BLaER1 treated with 17β-estradiol and CSF1 and Interleukin-3, amounts not matched to agents 10 nM and 100 nM (cell line): Measurements from ENCODE around the gene SLX9.

ENCODE experiments used
- H3K27ac ChIP-seq, 11 experiments: shearing (Covaris generic); formaldehyde crosslinking; 2 replicates each; pipeline ENCODE4 v1.8.1; 2022
- H3K27me3 ChIP-seq, 11 experiments: shearing (Covaris generic); formaldehyde crosslinking; 2 replicates each; pipeline ENCODE4 v1.8.1; 2022
- H3K36me3 ChIP-seq, 11 experiments: shearing (Covaris generic); formaldehyde crosslinking; 2 replicates each; pipeline ENCODE4 v1.8.1; 2022
- H3K4me1 ChIP-seq, 10 experiments: shearing (Covaris generic); formaldehyde crosslinking; 2 replicates each; pipeline ENCODE4 v1.8.1; 2022
- H3K4me2 ChIP-seq, 11 experiments: shearing (Covaris generic); formaldehyde crosslinking; 2 replicates each; pipeline ENCODE4 v1.8.1; 2022
- H3K4me3 ChIP-seq, 10 experiments: shearing (Covaris generic); formaldehyde crosslinking; 2 replicates each; pipeline ENCODE4 v1.8.1; 2022
- H3K9ac ChIP-seq, 11 experiments: shearing (Covaris generic); formaldehyde crosslinking; 2 replicates each; pipeline ENCODE4 v1.8.1; 2022
- H3K9me3 ChIP-seq, 11 experiments: shearing (Covaris generic); formaldehyde crosslinking; replicated peaks in 1 of 11; 2 replicates each; pipeline ENCODE4 v1.8.1; 2022
- H4K20me1 ChIP-seq, 11 experiments: shearing (Covaris generic); formaldehyde crosslinking; 2 replicates each; pipeline ENCODE4 v1.8.1; 2022
- Cebpa-rat ChIP-seq, 11 experiments: shearing (Covaris generic); IDR thresholded peaks; 2 replicates each; pipeline ENCODE4 v1.8.1; 2022

SLX9 gene

GRCh38 chr21:44893948-44894656 is 45.7 kb upstream of the SLX9 start:
- H3K4me3 ChIP-seq = no peak overlapping the region; a peak in 1 of 20 replicates
- H3K36me3 ChIP-seq = peaks cover 11 to 99% (median 89%) of the 10 kb centered on the region in 11 experiments; a peak in 21 of 22 replicates
- no peak for TF ChIP-seq Cebpa-rat (IDR thresholded peaks at IDR 0.05)
- peak overlapping the region; percentile 54 to 82 (median 72) for H3K4me2 ChIP-seq
- H4K20me1 ChIP-seq = peaks cover 0 to 92% (median 31%) of the 10 kb centered on the region in 11 experiments; a peak in 18 of 22 replicates
- peaks cover 66 to 100% (median 91%) of the 10 kb centered on the region in 10 experiments for H3K4me1 ChIP-seq
- H3K9me3 ChIP-seq = no peaks in the 10 kb centered on the region
- peak overlapping the region in 9 of 11 experiments; percentile 6 to 51 (median 31); a peak in 11 of 22 replicates for H3K9ac ChIP-seq
- H3K27ac ChIP-seq = peak overlapping the region in 8 of 11 experiments; percentile 18 to 61 (median 48); a peak in 12 of 22 replicates
- H3K27me3 ChIP-seq = no peaks in the 10 kb centered on the region; a peak in 1 of 22 replicates

GRCh38 chr21:44894687-44895302 is 45.0 kb upstream of the SLX9 start:
- Histone ChIP-seq H3K27ac (peak overlapping the region in 1 of 11 experiments; percentile 1; a peak in 2 of 22 replicates), H3K9me3 (no peaks in the 10 kb centered on the region), H3K9ac (peak overlapping the region in 6 of 11 experiments; percentile 12 to 48 (median 28); a peak in 5 of 22 replicates), H3K4me2 (peak overlapping the region; percentile 54 to 82 (median 72)), H3K27me3 (no peaks in the 10 kb centered on the region; a peak in 1 of 22 replicates), H4K20me1 (peaks cover 0 to 92% (median 35%) of the 10 kb centered on the region in 11 experiments; a peak in 18 of 22 replicates), H3K4me3 (no peak overlapping the region), H3K36me3 (peaks cover 17 to 99% (median 89%) of the 10 kb centered on the region in 11 experiments; a peak in 21 of 22 replicates), H3K4me1 (peaks cover 61 to 100% (median 91%) of the 10 kb centered on the region in 10 experiments)
- TF ChIP-seq Cebpa-rat (IDR thresholded peaks at IDR 0.05) = no peak

- H3K9ac ChIP-seq = no peak overlapping the region
- peaks cover 17 to 99% (median 89%) of the 10 kb centered on the region in 11 experiments; a peak in 21 of 22 replicates for H3K36me3 ChIP-seq
- peaks cover 0 to 92% (median 37%) of the 10 kb centered on the region in 11 experiments; a peak in 17 of 22 replicates for H4K20me1 ChIP-seq
- no peak overlapping the region for H3K4me3 ChIP-seq
- H3K27me3 ChIP-seq = no peaks in the 10 kb centered on the region; a peak in 1 of 22 replicates
- peaks cover 56 to 100% (median 81%) of the 10 kb centered on the region in 10 experiments for H3K4me1 ChIP-seq
- H3K4me2 ChIP-seq = peak overlapping the region in 5 of 11 experiments; percentile 44 to 81 (median 80); a peak in 7 of 22 replicates
- no peaks in the 10 kb centered on the region for H3K9me3 ChIP-seq
- no peak overlapping the region for H3K27ac ChIP-seq
- TF ChIP-seq Cebpa-rat (IDR thresholded peaks at IDR 0.05) = no peak
These were observed 44.0 kb upstream of the SLX9 start for GRCh38 chr21:44895859-44896258.

- Histone ChIP-seq H3K4me2 (peak overlapping the region in 5 of 11 experiments; percentile 29 to 81 (median 80); a peak in 10 of 22 replicates), H3K27me3 (no peaks in the 10 kb centered on the region; a peak in 1 of 22 replicates), H3K36me3 (peaks cover 24 to 99% (median 89%) of the 10 kb centered on the region in 11 experiments), H3K4me1 (peaks cover 55 to 100% (median 76%) of the 10 kb centered on the region in 10 experiments), H3K27ac (no peak overlapping the region), H3K9ac (peak overlapping the region in 3 of 11 experiments; percentile 11 to 42 (median 27); a peak in 2 of 22 replicates), H3K4me3 (no peak overlapping the region), H3K9me3 (no peaks in the 10 kb centered on the region), H4K20me1 (peaks cover 0 to 92% (median 46%) of the 10 kb centered on the region in 11 experiments; a peak in 18 of 22 replicates)
- TF ChIP-seq Cebpa-rat (IDR thresholded peaks at IDR 0.05) = no peak
These were observed 43.1 kb upstream of the SLX9 start for GRCh38 chr21:44896561-44897286.

GRCh38 chr21:44897326-44898010 is 42.4 kb upstream of the SLX9 start:
- Histone ChIP-seq H3K27ac (no peak overlapping the region), H3K4me3 (no peak overlapping the region), H3K9ac (peak overlapping the region in 3 of 11 experiments; percentile 11 to 42 (median 27); a peak in 3 of 22 replicates), H3K36me3 (peaks cover 32 to 99% (median 89%) of the 10 kb centered on the region in 11 experiments), H3K4me2 (peak overlapping the region in 6 of 11 experiments; percentile 7 to 81 (median 63); a peak in 11 of 22 replicates), H3K27me3 (no peaks in the 10 kb centered on the region), H3K9me3 (peaks cover 0 to 6% (median 0%) of the 10 kb centered on the region in 11 experiments; a peak in 7 of 22 replicates), H4K20me1 (peaks cover 0 to 92% (median 46%) of the 10 kb centered on the region in 11 experiments; a peak in 18 of 22 replicates), H3K4me1 (peaks cover 48 to 100% (median 73%) of the 10 kb centered on the region in 10 experiments)
- TF ChIP-seq Cebpa-rat (IDR thresholded peaks at IDR 0.05) = no peak

- H3K4me2 ChIP-seq = peak overlapping the region in 6 of 11 experiments; percentile 7 to 81 (median 63); a peak in 11 of 22 replicates
- peaks cover 42 to 100% (median 71%) of the 10 kb centered on the region in 10 experiments for H3K4me1 ChIP-seq
- H3K36me3 ChIP-seq = peaks cover 38 to 100% (median 92%) of the 10 kb centered on the region in 11 experiments
- no peak overlapping the region for H3K27ac ChIP-seq
- peak overlapping the region in 1 of 11 experiments; percentile 42; a peak in 1 of 22 replicates for H3K9ac ChIP-seq
- H3K9me3 ChIP-seq = peaks cover 0 to 9% (median 0%) of the 10 kb centered on the region in 11 experiments; a peak in 8 of 22 replicates
- no peak for TF ChIP-seq Cebpa-rat (IDR thresholded peaks at IDR 0.05)
- no peaks in the 10 kb centered on the region for H3K27me3 ChIP-seq
- no peak overlapping the region for H3K4me3 ChIP-seq
- H4K20me1 ChIP-seq = peaks cover 0 to 96% (median 46%) of the 10 kb centered on the region in 11 experiments; a peak in 18 of 22 replicates
These were observed 41.8 kb upstream of the SLX9 start for GRCh38 chr21:44898011-44898488.

- Histone ChIP-seq H4K20me1 (peaks cover 0 to 96% (median 56%) of the 10 kb centered on the region in 11 experiments; a peak in 18 of 22 replicates), H3K27me3 (no peaks in the 10 kb centered on the region), H3K36me3 (peaks cover 47 to 100% (median 98%) of the 10 kb centered on the region in 11 experiments), H3K9me3 (peaks cover 0 to 9% (median 0%) of the 10 kb centered on the region in 11 experiments; a peak in 8 of 22 replicates), H3K27ac (no peak overlapping the region), H3K4me2 (peak overlapping the region in 3 of 11 experiments; percentile 29 to 81 (median 81); a peak in 5 of 22 replicates), H3K9ac (no peak overlapping the region; a peak in 1 of 22 replicates), H3K4me1 (peaks cover 31 to 100% (median 70%) of the 10 kb centered on the region in 10 experiments), H3K4me3 (no peak overlapping the region)
- no peak for TF ChIP-seq Cebpa-rat (IDR thresholded peaks at IDR 0.05)
These were observed 40.7 kb upstream of the SLX9 start for GRCh38 chr21:44898851-44899767.
